ENCODE results near the gene MED27.
A peak's percentile ranks its signal among the peaks of the same experiment; 100 is the strongest.

Gene MED27

DNA sequence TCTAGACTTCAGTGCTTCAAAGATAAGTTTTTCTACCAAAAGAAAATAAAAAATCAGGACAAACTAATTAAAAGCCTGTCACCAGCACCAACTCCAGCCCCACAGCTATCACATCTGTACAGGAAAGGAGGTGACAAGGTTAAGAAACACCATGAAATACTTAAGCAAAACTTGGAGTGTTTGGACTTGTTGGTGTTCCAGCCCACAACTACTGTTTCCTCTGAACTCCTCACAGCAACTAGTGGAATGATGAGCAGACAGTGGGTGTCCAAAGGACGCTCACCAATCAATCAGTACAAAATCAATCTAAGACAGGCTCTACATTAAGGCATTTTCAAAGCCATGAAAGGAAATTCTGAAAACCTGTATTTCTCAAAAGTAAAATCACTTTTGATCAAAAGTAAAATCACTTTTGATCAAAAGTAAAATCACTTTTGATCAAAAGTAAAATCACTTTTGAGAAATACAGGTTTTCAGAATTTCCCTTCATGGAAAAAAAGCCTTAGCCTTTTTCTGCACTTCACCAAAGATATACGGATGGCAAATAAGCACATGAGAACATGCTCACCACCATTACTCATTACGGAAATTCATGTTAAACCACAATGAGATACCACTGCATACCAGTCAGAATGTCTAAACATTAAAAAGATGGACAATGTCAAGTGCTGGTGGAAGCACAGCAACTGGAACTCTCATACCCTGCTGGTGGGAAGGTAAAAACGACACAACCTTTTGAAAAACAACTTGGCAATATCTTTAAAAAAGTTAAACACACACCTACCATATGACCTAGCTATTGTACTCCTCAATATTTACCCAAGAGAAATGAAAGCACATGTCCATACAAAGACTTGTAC is 79.7 kb downstream of the MED27 start:
- DNase-seq, result no peak
- Histone ChIP-seq H3K27me3 (no peaks in the 10 kb centered on the region), H3K4me1 (peaks cover 41% of the 10 kb centered on the region), H3K36me3 (no peaks in the 10 kb centered on the region), H3K9me3 (no peaks in the 10 kb centered on the region), H3K4me3 (ENCODE audit: low read depth, low read length) (no peak overlapping the region)
- TF ChIP-seq, protein P1, sequence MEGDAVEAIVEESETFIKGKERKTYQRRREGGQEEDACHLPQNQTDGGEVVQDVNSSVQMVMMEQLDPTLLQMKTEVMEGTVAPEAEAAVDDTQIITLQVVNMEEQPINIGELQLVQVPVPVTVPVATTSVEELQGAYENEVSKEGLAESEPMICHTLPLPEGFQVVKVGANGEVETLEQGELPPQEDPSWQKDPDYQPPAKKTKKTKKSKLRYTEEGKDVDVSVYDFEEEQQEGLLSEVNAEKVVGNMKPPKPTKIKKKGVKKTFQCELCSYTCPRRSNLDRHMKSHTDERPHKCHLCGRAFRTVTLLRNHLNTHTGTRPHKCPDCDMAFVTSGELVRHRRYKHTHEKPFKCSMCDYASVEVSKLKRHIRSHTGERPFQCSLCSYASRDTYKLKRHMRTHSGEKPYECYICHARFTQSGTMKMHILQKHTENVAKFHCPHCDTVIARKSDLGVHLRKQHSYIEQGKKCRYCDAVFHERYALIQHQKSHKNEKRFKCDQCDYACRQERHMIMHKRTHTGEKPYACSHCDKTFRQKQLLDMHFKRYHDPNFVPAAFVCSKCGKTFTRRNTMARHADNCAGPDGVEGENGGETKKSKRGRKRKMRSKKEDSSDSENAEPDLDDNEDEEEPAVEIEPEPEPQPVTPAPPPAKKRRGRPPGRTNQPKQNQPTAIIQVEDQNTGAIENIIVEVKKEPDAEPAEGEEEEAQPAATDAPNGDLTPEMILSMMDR (IDR thresholded peaks at IDR 0.05; ENCODE audit: low read depth, low read length), result no peak

DNA sequence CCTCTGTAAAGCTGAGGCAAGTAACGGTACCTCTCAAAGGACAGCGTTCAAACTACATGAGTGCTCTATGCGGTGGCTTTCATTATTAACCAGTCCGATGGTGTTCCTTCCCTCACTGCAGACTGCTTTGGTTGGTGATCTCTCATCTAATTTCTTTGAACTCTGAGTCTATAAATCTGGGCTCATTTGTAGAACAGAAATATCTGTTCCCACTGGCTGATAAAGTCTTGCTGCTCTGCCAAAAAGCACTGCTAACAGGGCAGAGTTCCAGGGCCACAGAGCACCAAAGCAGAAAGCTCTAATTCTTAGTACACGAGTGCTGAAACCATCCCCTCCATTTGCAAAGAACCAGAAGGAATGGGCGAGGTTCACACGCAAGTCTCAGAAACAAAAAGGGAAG is 81.9 kb downstream of the MED27 start:
- TF ChIP-seq, protein P1 (IDR thresholded peaks at IDR 0.05; ENCODE audit: low read depth, low read length), result no peak
- no peaks in the 10 kb centered on the region for H3K9me3 ChIP-seq
- H3K27me3 ChIP-seq, result no peaks in the 10 kb centered on the region
- no peaks in the 10 kb centered on the region for H3K36me3 ChIP-seq
- H3K4me1 ChIP-seq, result peaks cover 37% of the 10 kb centered on the region
- H3K4me3 ChIP-seq (ENCODE audit: low read depth, low read length), result peak overlapping the region; percentile 37
- DNase-seq, result peak; percentile 63

DNA sequence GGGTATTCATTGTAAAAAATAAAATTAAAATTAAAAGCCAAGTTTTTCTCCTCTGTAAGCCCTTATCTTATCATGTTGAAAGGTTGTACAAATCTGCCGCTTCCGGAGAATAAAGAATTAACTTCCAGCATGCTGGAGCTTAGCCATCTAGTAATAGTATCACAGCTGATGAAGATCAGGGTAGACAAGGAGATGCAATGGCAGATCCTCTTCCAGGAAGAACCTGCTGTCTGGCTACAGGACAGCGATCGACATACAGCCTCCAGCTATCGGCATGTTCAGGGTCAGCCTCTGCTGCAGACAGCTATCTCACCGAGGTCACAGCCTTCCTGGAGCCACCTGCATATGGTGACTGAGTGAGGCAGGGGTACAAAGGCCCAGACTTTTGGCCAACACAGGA is 82.6 kb downstream of the MED27 start:
- H3K9me3 ChIP-seq, result no peaks in the 10 kb centered on the region
- H3K4me3 ChIP-seq (ENCODE audit: low read depth, low read length), result peak overlapping the region; percentile 37
- peaks cover 33% of the 10 kb centered on the region for H3K4me1 ChIP-seq
- DNase-seq, result peak; percentile 26
- no peaks in the 10 kb centered on the region for H3K27me3 ChIP-seq
- TF ChIP-seq, protein P1 (IDR thresholded peaks at IDR 0.05; ENCODE audit: low read depth, low read length), result no peak
- H3K36me3 ChIP-seq, result no peaks in the 10 kb centered on the region

DNA sequence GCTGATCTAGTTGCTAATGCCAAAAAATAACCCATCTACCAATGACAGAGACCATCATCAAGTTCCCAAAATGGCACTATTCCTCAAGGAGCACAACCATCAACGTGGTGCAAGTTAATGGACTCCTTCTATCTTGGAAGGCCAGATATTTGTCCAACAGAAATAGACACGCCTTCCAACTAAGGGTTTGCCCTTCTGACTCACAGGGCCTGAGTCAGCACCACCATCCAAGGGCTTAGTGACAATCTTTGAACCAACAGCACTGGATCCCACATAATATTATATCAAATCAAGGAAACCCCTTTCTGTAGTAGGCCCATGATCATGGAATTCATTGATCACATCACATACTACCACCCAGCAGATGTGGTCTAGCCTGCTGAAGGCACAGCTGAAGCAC is 84.3 kb downstream of the MED27 start:
- Histone ChIP-seq H3K27me3 (no peaks in the 10 kb centered on the region), H3K4me3 (ENCODE audit: low read depth, low read length) (no peak overlapping the region), H3K4me1 (peaks cover 29% of the 10 kb centered on the region), H3K9me3 (no peaks in the 10 kb centered on the region), H3K36me3 (no peaks in the 10 kb centered on the region)
- no peak for DNase-seq
- TF ChIP-seq, protein P1 (IDR thresholded peaks at IDR 0.05; ENCODE audit: low read depth, low read length), result no peak

DNA sequence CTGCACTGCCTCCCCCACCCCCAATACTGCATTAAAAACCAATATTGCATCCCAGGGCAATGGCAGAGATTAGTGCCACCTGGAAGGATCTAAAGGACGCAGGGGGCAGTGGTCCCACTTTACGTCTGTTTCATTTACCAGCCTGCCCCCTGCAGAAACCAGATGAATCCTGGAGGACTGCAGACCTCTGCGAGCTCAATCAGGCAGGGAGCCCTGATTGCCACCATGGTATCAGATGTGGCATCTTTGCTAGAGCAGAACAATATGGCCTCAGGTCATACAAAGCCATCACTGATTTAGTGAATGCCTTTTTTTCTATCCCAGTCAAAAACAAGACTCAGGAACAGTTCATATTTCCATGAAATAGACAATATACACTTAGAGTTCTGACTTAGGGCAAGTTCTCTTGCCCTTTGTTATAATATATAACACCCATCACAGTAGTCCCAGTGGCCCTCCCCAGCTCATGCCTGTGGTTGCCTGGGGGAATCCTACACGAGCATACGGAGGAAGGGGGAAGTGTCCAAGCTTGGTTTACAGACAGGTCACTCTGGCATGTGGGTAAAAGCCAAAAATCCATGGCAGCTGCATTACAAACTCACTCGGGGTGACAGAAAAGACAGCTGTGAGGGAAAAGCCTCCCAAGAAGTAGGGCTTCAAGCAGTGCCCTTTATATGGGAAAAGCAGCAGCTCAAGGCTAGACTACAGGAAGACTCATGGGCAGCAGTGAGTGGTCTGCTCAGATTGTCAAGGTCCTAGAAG is 85.1 kb downstream of the MED27 start:
- H3K27me3 ChIP-seq, result no peaks in the 10 kb centered on the region
- peak; percentile 73 for DNase-seq
- H3K36me3 ChIP-seq, result no peaks in the 10 kb centered on the region
- H3K4me1 ChIP-seq, result peaks cover 29% of the 10 kb centered on the region
- no peaks in the 10 kb centered on the region for H3K9me3 ChIP-seq
- H3K4me3 ChIP-seq (ENCODE audit: low read depth, low read length), result no peak overlapping the region
- TF ChIP-seq, protein P1 (IDR thresholded peaks at IDR 0.05; ENCODE audit: low read depth, low read length), result peak; percentile 22; the same call in 1 of the 2 replicates

All from BE2C (cell line).